RPMI7951 (cell line): ENCODE measurements around the gene NFATC2. TPM values are rescaled to one million over a fixed set of nuclear protein-coding genes. Genes with fewer than 3 reads are reported as not detected.

Source experiments
- DNase-seq: peaks from one replicate; pipeline ENCODE4 v3.0.0-alpha.2; 2012; ENCODE audit warnings: low read depth
- total RNA-seq: library from RNA; depleted of rRNA; stranded (reverse); fragments of >200 nt; shearing (Covaris generic); gene quantifications from 2 replicates; pipeline ENCODE4 v1.2.3, GENCODE V29; 2014

NFATC2 gene
- total RNA-seq, 1 experiment from 2014 or later, result 3.4 TPM

DNA sequence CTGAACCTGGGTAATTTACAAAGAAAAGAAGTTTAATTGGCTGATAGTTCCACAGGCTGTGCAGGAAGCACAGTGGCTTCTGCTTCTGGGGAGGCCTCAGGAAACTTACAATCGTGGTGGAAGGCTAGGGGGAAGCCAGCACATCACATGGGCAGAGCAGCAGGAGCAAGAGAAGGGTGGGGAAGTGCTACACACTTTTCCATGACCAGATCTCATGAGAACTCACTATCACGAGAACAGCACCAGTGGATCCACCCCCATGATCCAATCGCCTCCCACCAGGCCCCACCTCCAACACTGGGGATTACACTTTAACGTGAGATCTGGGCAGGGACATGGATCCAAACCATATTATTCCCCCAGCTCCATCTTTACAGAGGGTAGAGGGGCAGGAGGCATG, 166.4 kb downstream of the NFATC2 start:
- DNase-seq, result no peak

DNA sequence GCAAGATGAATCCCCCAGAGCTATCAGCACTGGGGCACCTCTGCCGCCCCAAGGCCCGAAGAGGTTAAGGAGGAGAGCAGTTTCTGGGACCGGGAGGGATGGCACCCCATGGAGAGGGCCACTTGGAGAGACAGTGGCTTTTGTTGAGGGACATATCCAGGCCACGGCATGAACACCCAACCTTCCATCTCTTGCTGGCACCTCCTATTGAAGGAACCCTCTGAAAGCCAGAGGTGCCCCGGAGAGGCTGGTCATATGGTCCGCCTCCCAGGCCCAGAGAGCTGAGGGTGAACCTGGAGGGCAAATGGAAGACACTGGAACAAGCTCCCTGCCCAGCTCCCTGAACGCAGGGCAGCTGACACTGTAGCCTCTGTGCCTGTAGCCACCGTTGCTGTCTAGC, 167.0 kb downstream of the NFATC2 start:
- DNase-seq, result no peak

- no peak for DNase-seq
These were observed 167.6 kb downstream of the NFATC2 start for GRCh38 chr20:51374961-51375360.

DNA sequence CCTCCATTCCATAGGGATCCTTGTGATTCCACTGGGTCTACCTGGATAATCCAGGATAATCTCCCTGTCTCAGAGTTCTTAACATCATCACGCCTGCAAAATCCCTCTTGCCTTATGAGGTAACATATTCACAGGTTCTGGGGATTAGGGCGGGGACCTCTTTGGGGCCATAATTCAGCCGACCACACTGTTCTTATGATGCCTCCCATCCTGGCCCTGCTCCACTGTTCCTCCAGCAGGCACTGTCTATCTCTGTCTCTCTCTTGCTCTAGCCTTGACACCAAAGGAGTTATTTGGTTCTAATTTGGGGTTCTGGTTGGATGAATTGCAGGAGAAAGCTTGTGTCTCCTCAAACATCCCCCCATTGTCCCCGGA, 168.1 kb downstream of the NFATC2 start:
- no peak for DNase-seq

- DNase-seq, result no peak
These were observed 168.6 kb downstream of the NFATC2 start for GRCh38 chr20:51373713-51374455.

DNA sequence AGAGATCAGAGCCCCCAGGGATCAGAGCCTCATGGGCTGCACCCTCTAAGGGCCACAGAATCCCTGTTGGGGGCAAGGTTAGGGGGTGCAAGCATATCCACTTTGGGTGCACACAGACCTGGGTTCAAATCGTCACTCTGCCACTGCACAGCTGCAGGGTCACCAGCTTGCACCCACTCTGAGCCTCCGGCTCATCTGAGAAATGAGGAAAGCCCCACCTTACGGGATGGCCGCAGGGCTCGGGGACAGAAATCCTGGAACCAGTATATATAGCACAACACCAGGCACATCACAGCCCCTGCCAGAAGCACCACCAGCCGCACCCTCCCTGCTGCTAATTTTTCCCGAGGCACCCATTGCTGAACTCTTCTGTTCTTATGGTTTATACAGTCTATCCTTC, 169.6 kb downstream of the NFATC2 start:
- DNase-seq, result no peak

GRCh38 chr20:51372176-51372803, 170.2 kb downstream of the NFATC2 start:
- peak; percentile 80 for DNase-seq

DNA sequence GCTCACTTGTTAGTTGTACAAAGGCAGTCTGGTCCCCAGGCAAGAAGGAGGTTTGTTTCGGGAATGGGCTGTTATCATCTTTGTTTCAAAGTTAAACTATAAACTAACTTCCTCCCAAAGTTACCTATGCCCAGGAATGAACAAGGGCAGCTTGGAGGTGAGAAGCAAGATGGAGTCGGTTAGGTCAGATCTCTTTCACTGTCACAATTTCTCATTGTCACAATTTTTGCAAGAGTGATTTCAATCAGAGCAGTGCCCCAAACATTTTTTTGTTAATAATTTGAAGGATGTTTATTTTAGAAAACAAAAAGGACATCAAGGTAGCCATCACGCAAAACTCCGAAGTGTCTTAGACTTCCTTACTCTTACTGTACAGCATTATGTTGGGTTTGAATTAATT, 170.8 kb downstream of the NFATC2 start:
- no peak for DNase-seq

- DNase-seq, result no peak
These were observed 173.0 kb downstream of the NFATC2 start for GRCh38 chr20:51369503-51369902.

GRCh38 chr20:51368461-51369211, 173.9 kb downstream of the NFATC2 start:
- peak; percentile 97 for DNase-seq

- peak; percentile 100 for DNase-seq
These were observed 176.2 kb downstream of the NFATC2 start for GRCh38 chr20:51366155-51366886.

- peak; percentile 100 for DNase-seq
These were observed 176.8 kb downstream of the NFATC2 start for GRCh38 chr20:51365670-51366069.

DNA sequence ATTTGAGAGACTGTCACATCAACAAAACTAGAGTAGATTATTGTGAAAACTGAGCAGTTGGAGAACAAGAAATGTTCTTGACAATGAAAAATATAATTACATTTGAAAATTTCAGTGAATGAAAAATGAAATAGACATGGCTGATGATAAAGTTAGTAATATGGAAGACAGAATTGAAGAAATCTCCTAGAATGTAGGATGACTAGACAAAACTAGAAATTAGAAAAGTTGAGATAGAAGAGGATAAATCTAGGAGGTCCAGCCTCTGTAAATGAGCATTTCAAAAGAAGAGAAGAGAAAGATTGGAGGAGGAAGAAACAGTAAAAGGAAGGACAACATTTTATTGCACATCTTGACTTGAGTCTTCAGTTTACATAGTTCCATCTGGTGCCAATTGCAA, 178.7 kb downstream of the NFATC2 start:
- DNase-seq, result no peak

- no peak for DNase-seq
These were observed 179.1 kb downstream of the NFATC2 start for GRCh38 chr20:51363378-51363777.

DNA sequence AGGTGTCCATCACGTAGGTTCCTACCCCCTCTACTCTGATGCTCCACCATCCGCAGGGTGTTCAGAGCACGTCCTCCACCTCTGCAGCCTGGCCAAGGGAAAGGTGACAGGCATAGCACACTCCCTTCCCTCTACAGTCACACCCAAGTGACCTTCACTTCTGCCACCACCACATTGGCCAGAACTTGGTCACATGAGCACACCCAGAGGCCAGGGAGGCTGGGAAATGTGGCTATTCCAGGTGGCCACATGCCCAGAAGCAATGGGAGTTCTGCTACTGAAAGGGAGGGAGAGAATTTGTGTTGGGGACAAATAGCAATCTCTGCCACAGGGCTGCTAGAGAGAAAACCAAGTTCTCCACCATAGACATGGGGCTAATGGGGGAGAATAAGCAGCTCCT, 180.3 kb downstream of the NFATC2 start:
- DNase-seq, result peak; percentile 55

GRCh38 chr20:51361258-51361657, 181.3 kb downstream of the NFATC2 start:
- DNase-seq, result no peak

DNA sequence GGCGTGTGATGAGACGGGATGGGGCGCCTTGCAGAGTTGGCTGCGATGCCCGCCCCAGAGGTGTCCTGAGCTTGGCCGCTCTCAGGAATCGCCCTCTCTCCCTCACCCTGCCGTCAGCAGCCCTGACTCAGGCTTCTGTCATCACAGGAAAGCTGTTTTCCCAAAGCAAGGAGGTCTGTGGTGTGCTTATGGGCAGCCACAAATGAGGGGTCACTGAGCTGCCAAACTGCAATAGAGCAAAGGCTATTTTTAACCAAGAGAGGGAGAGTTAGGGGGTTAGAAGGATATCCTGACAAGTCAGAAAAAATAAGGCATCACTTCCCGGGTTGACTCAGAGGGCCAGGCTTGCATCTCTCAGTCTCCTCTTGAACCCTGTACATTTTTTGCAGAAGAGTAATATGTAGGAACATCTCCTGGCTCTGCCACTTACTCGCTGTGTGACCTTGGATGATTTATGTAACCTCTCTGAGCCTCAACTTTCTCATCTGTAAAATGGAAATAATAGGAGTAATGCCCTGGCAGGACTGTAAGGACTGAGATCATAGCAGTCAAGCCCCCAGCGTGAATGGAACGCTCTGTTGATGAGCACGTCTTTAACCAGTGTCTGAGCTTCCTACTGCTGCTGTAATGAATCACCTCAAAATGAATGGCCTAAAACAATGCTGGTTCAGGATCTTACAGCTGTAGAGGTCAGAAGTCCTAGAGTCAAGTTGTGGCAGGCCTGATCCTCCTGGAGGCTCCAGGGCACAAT, 181.9 kb downstream of the NFATC2 start:
- DNase-seq, result peak; percentile 100

DNA sequence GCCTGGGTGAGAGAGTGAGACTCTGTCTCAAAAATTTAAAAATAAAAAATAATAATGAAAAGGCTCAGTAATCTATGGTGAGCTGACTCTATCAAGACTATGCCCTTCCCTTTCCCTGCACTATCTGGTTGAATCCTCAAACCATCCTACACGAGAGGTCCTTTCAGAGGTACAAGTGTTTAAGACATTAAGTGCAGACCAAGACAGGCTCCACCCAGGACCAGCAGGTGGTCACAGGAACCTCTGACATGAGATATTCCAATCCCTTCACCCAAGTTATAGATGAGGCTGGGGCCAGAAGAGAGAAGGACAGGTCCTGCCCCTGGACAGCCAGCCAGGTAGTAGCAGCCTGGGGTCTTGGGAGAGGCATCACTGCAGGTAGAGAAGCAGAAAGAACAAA, 182.6 kb downstream of the NFATC2 start:
- DNase-seq, result no peak

GRCh38 chr20:51359401-51359800, 183.1 kb downstream of the NFATC2 start:
- DNase-seq, result no peak

DNA sequence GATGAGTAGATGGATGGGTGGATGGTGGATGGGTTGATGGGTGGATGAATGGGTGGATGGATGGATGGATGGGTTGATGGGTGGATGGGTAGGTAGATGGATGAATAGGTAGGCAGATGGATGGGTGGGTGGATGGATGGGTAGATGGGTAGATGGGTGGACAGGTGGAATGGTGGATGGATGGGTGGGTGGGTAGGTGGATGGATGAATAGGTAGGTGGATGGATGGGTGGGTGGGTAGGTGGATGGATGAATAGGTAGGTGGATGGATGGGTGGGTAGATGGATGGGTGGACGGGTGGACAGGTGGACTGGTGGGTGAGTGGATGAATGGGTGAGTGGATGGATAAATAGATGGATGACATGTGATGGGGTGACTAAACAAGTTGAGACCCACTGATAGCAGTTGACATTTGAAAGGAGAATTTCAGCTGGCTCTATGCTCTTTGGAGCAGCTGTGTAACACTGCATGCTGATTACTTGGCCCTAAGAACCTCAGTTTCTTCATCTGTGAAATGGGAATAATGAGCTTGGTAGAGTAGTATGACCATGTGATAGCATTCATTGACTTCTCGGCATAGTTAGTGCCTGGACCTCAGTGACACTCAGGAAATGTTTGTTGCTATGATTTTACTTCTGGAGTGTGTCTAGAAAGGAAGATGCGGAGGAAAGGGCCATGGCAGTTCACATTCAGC, 184.3 kb downstream of the NFATC2 start:
- no peak for DNase-seq

DNA sequence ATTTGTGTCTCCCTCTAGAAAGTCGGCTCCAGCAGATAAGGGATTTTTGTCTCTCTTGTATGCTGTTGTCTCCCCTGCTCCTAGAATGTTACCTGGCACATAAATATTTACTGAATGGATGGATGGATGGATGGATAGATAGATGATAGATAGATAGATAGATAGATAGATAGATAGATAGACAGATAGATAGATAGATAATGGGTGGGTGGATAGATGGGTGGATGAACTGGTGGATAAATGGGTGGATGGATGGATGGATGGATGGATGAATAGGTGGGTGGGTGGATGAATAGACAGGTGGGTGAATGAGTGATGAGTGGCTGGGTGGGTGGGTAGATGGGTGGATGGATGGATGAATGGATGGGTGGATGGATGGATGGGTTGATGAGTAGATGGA, 185.0 kb downstream of the NFATC2 start:
- no peak for DNase-seq
